GM18502 (cell line): Measurements from ENCODE around the gene TCAIM.

ENCODE experiments used
- ATAC-seq: cut with Tn5 transposase; IDR thresholded peaks from one replicate; pipeline ENCODE4 v1.9.1; 2021; ENCODE audit warnings: mild to moderate bottlenecking; ENCODE audit not compliant: unreplicated experiment, poor library complexity

The TCAIM gene

GRCh38 chr3:44338010-44338827 is at the start of gene TCAIM:
Gene TCAIM, plus strand, starts transcription at chr3:44338766. Its CDS starts 16,017 bp downstream, at chr3:44354783.
- peak; percentile 94 for ATAC-seq

- no peak for ATAC-seq
These were observed 48.6 kb upstream of the TCAIM start for GRCh38 chr3:44289882-44290462.

DNA sequence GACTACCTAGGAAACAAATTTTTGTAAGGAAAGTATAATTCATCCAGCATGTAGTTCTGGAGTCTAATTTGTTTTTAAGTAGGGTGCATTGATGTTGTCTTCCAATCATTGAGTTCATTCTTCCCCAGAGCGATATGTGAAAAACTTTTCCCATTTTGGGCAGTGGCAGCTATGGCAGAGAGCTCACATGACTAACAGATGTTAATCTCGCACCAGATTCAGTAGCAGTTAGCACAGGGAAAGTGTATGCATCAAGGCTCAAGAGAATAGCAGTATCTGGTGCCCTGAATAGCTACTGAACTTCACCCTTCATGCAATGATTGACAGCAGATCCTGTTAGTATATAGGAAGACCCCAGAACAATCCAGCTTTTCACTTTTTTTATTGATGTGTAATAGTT is 46.3 kb upstream of the TCAIM start:
- no peak for ATAC-seq

- ATAC-seq, result no peak
These were observed 45.6 kb upstream of the TCAIM start for GRCh38 chr3:44292947-44293346.

DNA sequence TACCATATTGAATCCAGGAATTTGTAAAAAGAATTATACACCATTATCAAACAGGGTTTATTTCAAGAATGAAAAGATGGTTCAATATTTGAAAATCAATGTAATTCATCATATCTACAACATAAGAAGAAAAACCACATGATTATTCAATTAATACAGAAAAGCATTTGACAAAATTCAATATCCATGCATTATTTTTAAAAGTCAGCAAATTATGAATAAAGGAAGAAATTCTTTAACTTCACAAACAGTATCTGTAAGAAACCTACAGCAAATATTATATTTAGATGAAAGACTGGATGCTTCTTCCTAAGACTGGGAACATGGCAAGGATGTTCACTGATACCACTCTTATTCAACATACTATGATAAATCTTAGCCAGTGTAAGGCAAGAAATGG is 41.3 kb upstream of the TCAIM start:
- ATAC-seq, result no peak

DNA sequence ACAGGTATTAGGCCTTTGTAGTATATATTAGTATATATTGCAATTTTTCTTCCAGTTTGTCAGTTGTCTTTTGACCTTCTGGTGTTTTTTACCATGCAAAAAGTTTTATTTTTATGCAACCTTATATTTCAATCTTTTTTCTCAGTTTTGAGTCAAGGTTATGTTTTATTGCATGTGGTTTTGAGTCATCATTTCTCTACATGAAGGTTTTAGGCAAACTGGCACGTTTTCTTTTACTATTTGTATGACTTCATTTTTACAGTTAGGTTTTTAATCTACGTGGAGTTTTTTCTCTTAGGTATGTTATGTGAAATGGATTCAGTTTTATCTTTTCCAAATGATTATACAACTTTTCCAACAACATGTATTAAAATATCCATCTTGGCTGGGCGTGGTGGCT is 36.8 kb upstream of the TCAIM start:
- no peak for ATAC-seq

- ATAC-seq, result no peak
These were observed 29.1 kb upstream of the TCAIM start for GRCh38 chr3:44309500-44309899.

GRCh38 chr3:44318891-44319311 is 19.7 kb upstream of the TCAIM start:
- ATAC-seq, result no peak

- ATAC-seq, result no peak
These were observed 17.2 kb upstream of the TCAIM start for GRCh38 chr3:44321335-44321734.

DNA sequence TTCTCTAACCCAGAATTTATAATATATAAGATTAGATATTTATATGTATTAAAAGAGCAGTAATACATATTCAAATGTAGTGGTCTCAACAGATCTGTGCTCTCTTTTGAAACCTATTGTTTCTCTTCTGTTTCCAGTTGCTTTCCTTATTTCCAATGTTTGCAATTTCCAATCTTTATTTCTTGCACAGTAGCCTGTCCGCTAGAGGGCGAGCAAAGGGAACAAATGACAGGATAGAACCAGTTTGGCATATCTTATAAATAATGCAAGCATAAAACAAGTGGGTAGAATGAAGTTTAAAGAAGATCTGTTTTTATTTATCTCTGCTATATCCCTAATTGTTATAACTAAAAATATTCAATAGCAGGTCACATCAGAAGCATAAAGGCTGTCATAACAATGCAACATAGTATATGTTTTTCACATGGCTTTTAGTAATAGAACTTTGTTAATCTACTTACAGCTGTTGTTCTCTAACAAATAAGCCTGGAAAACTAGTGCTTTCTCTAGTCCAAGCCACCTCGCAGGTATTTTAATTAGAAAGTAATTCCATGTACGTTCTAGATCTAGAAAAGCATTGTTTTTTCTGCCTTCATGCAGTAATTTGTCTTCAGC is 15.1 kb upstream of the TCAIM start:
- no peak for ATAC-seq

- no peak for ATAC-seq
These were observed 14.0 kb upstream of the TCAIM start for GRCh38 chr3:44324584-44324983.

GRCh38 chr3:44326019-44326418 is 12.5 kb upstream of the TCAIM start:
- no peak for ATAC-seq

DNA sequence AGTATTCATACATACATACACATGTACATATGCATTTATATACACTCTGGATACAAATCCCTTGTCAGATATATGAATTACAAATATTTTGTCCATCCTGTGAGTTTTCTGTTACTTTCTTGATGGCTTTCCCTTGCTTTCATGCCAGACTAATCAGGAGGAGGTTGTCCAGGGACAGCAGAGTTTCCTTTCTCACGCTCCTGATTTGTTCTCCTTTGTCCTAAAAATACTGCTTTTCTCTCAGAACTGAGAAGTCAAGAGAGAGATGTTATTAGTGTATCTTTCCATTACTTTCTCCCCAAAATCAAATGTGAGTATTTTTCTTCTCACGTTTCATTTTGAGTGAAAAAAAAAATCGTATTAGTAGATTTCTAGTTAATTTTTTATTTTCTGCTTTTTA is 12.1 kb upstream of the TCAIM start:
- ATAC-seq, result no peak

- no peak for ATAC-seq
These were observed 8.6 kb upstream of the TCAIM start for GRCh38 chr3:44329946-44330345.

GRCh38 chr3:44330444-44330843 is 8.1 kb upstream of the TCAIM start:
- no peak for ATAC-seq

DNA sequence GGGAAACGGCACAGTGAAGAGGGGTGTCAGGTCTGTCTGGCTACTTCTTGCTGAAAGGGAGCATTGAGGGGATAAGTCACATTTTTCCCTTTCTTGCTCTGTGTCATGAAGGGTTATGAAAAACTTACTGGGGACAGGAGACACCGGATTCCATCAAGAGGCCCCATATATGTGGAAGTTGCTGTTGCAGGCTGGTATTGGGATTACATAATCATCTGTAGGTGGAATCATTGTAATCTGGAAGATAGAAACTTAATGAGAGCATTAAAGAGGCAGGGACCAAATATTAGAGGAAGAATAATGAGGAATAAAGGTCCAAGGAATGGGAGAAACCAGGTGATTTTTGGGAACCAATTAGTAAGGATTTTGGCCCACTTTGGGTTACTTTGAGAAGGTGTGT is 4.2 kb upstream of the TCAIM start:
- ATAC-seq, result no peak

DNA sequence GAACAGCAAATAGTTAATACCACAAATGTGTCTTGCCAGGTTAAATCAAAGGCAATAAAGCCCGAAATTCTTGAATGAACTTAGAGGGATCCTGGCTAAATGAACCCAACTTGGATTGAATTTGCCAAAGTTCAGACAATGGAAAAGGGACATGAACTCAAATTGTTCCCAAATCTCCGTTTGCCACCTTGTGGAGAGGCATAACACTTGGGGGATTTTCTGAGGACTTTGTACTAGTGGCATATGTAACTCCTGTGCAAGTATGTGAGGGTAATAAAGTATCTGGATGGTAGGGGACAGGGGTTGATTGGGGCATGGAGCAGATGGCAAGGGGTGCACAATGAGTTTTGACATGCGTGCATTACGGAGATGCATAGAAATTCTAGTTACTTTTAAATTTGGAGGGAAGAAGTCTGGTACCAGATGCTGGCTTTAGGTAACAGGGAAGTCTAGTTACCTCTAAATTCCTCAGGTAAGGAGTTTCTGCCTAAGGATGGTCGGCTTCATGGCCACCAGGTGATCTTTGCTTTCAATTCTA is 1.2 kb upstream of the TCAIM start:
- ATAC-seq, result no peak

GRCh38 chr3:44338828-44339127 is 212 bp downstream of the TCAIM start:
- ATAC-seq, result no peak

DNA sequence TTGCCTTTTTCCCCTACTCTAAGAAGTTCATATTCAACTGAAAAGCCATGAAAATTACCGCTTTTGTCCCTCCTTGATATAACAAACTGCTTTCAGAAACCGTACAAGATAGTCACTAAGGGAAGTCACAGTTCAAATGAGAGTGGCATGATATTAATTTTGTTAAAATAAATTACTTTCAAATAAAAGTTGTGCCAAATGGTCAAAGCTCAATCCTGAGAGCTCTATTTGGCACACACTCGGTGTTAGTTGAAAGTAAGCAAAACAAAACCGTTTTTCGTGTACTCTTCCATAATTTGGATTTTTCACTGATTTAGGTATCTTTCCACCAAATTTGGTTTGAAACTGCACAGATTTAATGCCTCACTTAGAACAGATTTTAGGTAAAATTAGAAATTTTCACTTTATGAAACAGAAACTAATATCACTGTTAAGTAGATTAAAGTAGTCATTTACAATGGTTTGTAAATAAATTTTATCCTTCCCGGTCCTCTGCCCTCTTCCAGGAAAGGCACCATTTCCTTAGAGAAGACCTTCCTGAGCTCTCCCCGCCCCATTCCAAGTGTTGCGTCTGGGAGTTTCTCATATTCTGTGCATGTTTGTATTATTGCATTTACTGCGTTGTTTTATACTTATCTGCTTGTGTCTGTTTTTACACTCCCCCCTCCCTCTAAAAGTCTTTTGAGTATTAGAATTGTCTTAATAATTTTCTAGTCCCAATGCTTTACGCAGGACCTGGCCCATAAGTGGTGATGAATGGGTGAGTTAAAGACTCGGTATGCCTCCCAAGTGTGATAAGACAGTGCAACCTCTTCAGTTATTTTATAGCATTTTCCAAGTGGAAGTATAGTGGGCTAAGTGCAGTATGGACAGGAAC is 853 bp downstream of the TCAIM start:
- ATAC-seq, result no peak

DNA sequence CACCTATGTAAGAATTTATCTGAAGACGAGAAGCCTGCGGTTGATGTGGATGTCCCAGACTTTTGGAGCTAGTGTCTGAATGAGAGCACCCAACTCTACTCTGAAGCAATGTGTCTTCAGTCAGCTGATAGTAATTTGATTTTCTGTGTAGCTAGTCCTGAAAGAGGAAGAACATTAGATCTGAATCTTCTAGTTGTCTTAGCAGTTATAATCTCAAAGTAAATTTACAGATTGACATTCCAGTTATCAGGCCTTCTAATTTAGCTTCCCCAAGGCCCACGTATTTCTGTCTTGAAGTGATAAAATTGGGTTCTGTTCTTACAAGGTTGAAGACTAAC is 1.5 kb downstream of the TCAIM start:
- ATAC-seq, result no peak
